C4-2B (cell line): ENCODE results near the gene TCERG1L.

Experiments
- H3K27ac ChIP-seq: fragments of 450-650 bp; 2 replicates; pipeline ENCODE4 v1.5.1; 2017
- CTCF ChIP-seq: fragments of 450-650 bp; conservative IDR thresholded peaks from 2 replicates; pipeline ENCODE4 v1.5.1; 2017; ENCODE audit warnings: mild to moderate bottlenecking
- ZFX ChIP-seq: fragments of 450-650 bp; IDR thresholded peaks from 2 replicates; pipeline ENCODE4 v1.6.1; 2017

The TCERG1L gene

GRCh38 chr10:131059881-131060280 is 251.6 kb downstream of the TCERG1L start:
- no peak overlapping the region for H3K27ac ChIP-seq
- no peak for TF ChIP-seq ZFX
- no peak for TF ChIP-seq CTCF

GRCh38 chr10:131058799-131059198 is 252.7 kb downstream of the TCERG1L start:
- TF ChIP-seq ZFX = no peak
- TF ChIP-seq CTCF = no peak
- H3K27ac ChIP-seq = no peak overlapping the region

GRCh38 chr10:131056781-131057180 is 254.7 kb downstream of the TCERG1L start:
- TF ChIP-seq CTCF (no peak), ZFX (no peak)
- no peak overlapping the region for H3K27ac ChIP-seq

DNA sequence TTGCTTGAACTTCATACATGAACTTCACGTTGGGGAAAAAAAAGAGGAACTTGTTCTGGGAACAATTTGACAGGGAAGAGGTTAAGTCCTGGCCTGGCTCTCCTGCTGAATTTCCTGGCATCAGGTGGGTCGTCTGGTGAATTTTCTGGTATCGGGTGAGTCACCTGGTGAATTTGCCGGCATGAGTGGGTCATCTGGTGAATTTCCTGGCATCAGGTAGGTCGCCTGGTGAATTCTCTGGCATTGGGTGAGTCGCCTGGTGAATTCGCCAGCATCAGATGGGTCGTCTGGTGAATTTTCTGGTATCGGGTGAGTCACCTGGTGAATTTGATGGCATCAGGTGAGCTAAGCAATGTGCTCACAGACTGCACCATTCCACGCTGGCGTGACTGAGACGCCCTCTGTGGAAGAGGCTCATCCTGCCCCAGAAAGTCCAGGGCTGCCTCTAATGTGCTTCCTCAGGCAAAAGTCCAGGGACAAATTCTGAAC is 255.4 kb downstream of the TCERG1L start:
- TF ChIP-seq ZFX (no peak), CTCF (no peak)
- H3K27ac ChIP-seq = no peak overlapping the region

- no peak for TF ChIP-seq CTCF
- TF ChIP-seq ZFX = no peak
- no peak overlapping the region for H3K27ac ChIP-seq
Observed at GRCh38 chr10:131055437-131055836, 256.1 kb downstream of the TCERG1L start.

- TF ChIP-seq ZFX = no peak
- no peak for TF ChIP-seq CTCF
Observed at GRCh38 chr10:131053192-131053591, 258.3 kb downstream of the TCERG1L start.

GRCh38 chr10:131050162-131050766 is 261.3 kb downstream of the TCERG1L start:
- H3K27ac ChIP-seq = no peak overlapping the region
- TF ChIP-seq CTCF = no peak
- no peak for TF ChIP-seq ZFX

More at GRCh38 chr10:131053192-131053591, 258.3 kb downstream of the TCERG1L start:
- no peak overlapping the region for H3K27ac ChIP-seq
